Measurements from ENCODE around the gene SDC1. TPM values are rescaled to one million over a fixed set of nuclear protein-coding genes. Genes with fewer than 3 reads are reported as not detected.

Gene SDC1
- total RNA-seq, 3 donors from 2014 or later, result 0.33 to 0.73 (median 0.66) TPM

- H3K27me3 Mint-ChIP-seq (ENCODE audit: low read depth), result no peaks in the 10 kb centered on the region
- H3K9me3 Mint-ChIP-seq, result no peaks in the 10 kb centered on the region
- H3K36me3 Mint-ChIP-seq (ENCODE audit: insufficient read depth), result no peaks in the 10 kb centered on the region
- H3K4me3 Mint-ChIP-seq, result no peak overlapping the region
- ATAC-seq, result no peak
- DNase-seq, result no peak
- no peaks in the 10 kb centered on the region for H3K4me1 Mint-ChIP-seq (ENCODE audit: low read depth)
Measured at GRCh38 chr2:20180676-20181648, 44.0 kb downstream of the SDC1 start.

- DNase-seq, result no peak
- no peaks in the 10 kb centered on the region for H3K36me3 Mint-ChIP-seq (ENCODE audit: insufficient read depth)
- H3K9me3 Mint-ChIP-seq, result no peaks in the 10 kb centered on the region
- ATAC-seq, result no peak
- H3K4me3 Mint-ChIP-seq, result no peak overlapping the region
- H3K27me3 Mint-ChIP-seq (ENCODE audit: low read depth), result no peaks in the 10 kb centered on the region
- H3K4me1 Mint-ChIP-seq (ENCODE audit: low read depth), result no peaks in the 10 kb centered on the region
Measured at GRCh38 chr2:20179755-20180594, 45.0 kb downstream of the SDC1 start.

- Mint-ChIP-seq H3K9me3 (no peaks in the 10 kb centered on the region), H3K27me3 (ENCODE audit: low read depth) (peaks cover 1% of the 10 kb centered on the region), H3K4me1 (ENCODE audit: low read depth) (no peaks in the 10 kb centered on the region), H3K36me3 (ENCODE audit: insufficient read depth) (no peaks in the 10 kb centered on the region), H3K4me3 (no peak overlapping the region)
- ATAC-seq (no peak), DNase-seq (no peak)
Measured at GRCh38 chr2:20179466-20179754, 45.5 kb downstream of the SDC1 start.

- Mint-ChIP-seq H3K27me3 (ENCODE audit: low read depth) (peaks cover 2% of the 10 kb centered on the region), H3K4me1 (ENCODE audit: low read depth) (no peaks in the 10 kb centered on the region), H3K36me3 (ENCODE audit: insufficient read depth) (no peaks in the 10 kb centered on the region), H3K4me3 (no peak overlapping the region), H3K9me3 (no peaks in the 10 kb centered on the region)
- no peak for ATAC-seq
- DNase-seq, result no peak
Measured at GRCh38 chr2:20178666-20179465, 46.1 kb downstream of the SDC1 start.

GRCh38 chr2:20178249-20178607 lies 46.7 kb downstream of the SDC1 start:
- H3K36me3 Mint-ChIP-seq (ENCODE audit: insufficient read depth), result no peaks in the 10 kb centered on the region
- H3K4me1 Mint-ChIP-seq (ENCODE audit: low read depth), result no peaks in the 10 kb centered on the region
- DNase-seq, result no peak
- no peaks in the 10 kb centered on the region for H3K9me3 Mint-ChIP-seq
- H3K4me3 Mint-ChIP-seq, result no peak overlapping the region
- ATAC-seq, result no peak
- H3K27me3 Mint-ChIP-seq (ENCODE audit: low read depth), result peaks cover 2% of the 10 kb centered on the region

- H3K27me3 Mint-ChIP-seq (ENCODE audit: low read depth), result peaks cover 2% of the 10 kb centered on the region
- H3K9me3 Mint-ChIP-seq, result no peaks in the 10 kb centered on the region
- H3K4me1 Mint-ChIP-seq (ENCODE audit: low read depth), result no peaks in the 10 kb centered on the region
- no peaks in the 10 kb centered on the region for H3K36me3 Mint-ChIP-seq (ENCODE audit: insufficient read depth)
- no peak for DNase-seq
- no peak overlapping the region for H3K4me3 Mint-ChIP-seq
- no peak for ATAC-seq
Measured at GRCh38 chr2:20177556-20178248, 47.2 kb downstream of the SDC1 start.

GRCh38 chr2:20176760-20177159 lies 48.2 kb downstream of the SDC1 start:
- no peak overlapping the region for H3K4me3 Mint-ChIP-seq
- no peaks in the 10 kb centered on the region for H3K36me3 Mint-ChIP-seq (ENCODE audit: insufficient read depth)
- H3K4me1 Mint-ChIP-seq (ENCODE audit: low read depth), result no peaks in the 10 kb centered on the region
- no peak for DNase-seq
- H3K27me3 Mint-ChIP-seq (ENCODE audit: low read depth), result peaks cover 2% of the 10 kb centered on the region
- H3K9me3 Mint-ChIP-seq, result no peaks in the 10 kb centered on the region
- no peak for ATAC-seq

GRCh38 chr2:20175931-20176330 lies 49.0 kb downstream of the SDC1 start:
- Mint-ChIP-seq H3K27me3 (ENCODE audit: low read depth) (peaks cover 2% of the 10 kb centered on the region), H3K4me1 (ENCODE audit: low read depth) (no peaks in the 10 kb centered on the region), H3K9me3 (no peaks in the 10 kb centered on the region), H3K36me3 (ENCODE audit: insufficient read depth) (no peaks in the 10 kb centered on the region), H3K4me3 (no peak overlapping the region)
- ATAC-seq, result no peak
- DNase-seq, result no peak

- H3K27me3 Mint-ChIP-seq (ENCODE audit: low read depth), result peaks cover 2% of the 10 kb centered on the region
Measured at GRCh38 chr2:20175267-20175666, 49.7 kb downstream of the SDC1 start.

GRCh38 chr2:20174410-20174809 lies 50.5 kb downstream of the SDC1 start:
- no peak overlapping the region for H3K4me3 Mint-ChIP-seq
- no peaks in the 10 kb centered on the region for H3K9me3 Mint-ChIP-seq
- H3K4me1 Mint-ChIP-seq (ENCODE audit: low read depth), result no peaks in the 10 kb centered on the region
- DNase-seq, result no peak
- H3K27me3 Mint-ChIP-seq (ENCODE audit: low read depth), result peaks cover 2% of the 10 kb centered on the region
- ATAC-seq, result no peak
- no peaks in the 10 kb centered on the region for H3K36me3 Mint-ChIP-seq (ENCODE audit: insufficient read depth)

More at GRCh38 chr2:20175267-20175666, 49.7 kb downstream of the SDC1 start:
- H3K4me1 Mint-ChIP-seq (ENCODE audit: low read depth), result no peaks in the 10 kb centered on the region
- ATAC-seq (no peak), DNase-seq (no peak)
- no peak overlapping the region for H3K4me3 Mint-ChIP-seq
- H3K9me3 Mint-ChIP-seq, result no peaks in the 10 kb centered on the region
- no peaks in the 10 kb centered on the region for H3K36me3 Mint-ChIP-seq (ENCODE audit: insufficient read depth)

- ATAC-seq, result no peak
- no peaks in the 10 kb centered on the region for H3K36me3 Mint-ChIP-seq (ENCODE audit: insufficient read depth)
Measured at GRCh38 chr2:20173496-20174402, 51.2 kb downstream of the SDC1 start.

GRCh38 chr2:20173064-20173463 lies 51.9 kb downstream of the SDC1 start:
- DNase-seq (no peak), ATAC-seq (no peak)
- H3K36me3 Mint-ChIP-seq (ENCODE audit: insufficient read depth), result no peaks in the 10 kb centered on the region
- H3K9me3 Mint-ChIP-seq, result no peaks in the 10 kb centered on the region
- no peaks in the 10 kb centered on the region for H3K4me1 Mint-ChIP-seq (ENCODE audit: low read depth)
- no peak overlapping the region for H3K4me3 Mint-ChIP-seq
- peaks cover 7% of the 10 kb centered on the region for H3K27me3 Mint-ChIP-seq (ENCODE audit: low read depth)

More at GRCh38 chr2:20173496-20174402, 51.2 kb downstream of the SDC1 start:
- no peak for DNase-seq
- Mint-ChIP-seq H3K27me3 (ENCODE audit: low read depth) (peaks cover 2% of the 10 kb centered on the region), H3K4me3 (no peak overlapping the region), H3K9me3 (no peaks in the 10 kb centered on the region), H3K4me1 (ENCODE audit: low read depth) (no peaks in the 10 kb centered on the region)
